IPS DF 4.7 (cell line): ENCODE results near the gene TSPAN11.

Experiments
- DNase-seq: peaks from one replicate; pipeline ENCODE4 v3.0.0-alpha.2; 2013; ENCODE audit warnings: low spot score; ENCODE audit errors: extremely low read depth

The TSPAN11 gene

GRCh38 chr12:30959110-30959710 is 32.7 kb downstream of the TSPAN11 start:
- DNase-seq: no peak

GRCh38 chr12:30959778-30960177 is 33.2 kb downstream of the TSPAN11 start:
- DNase-seq: no peak

GRCh38 chr12:30961030-30961429 is 34.5 kb downstream of the TSPAN11 start:
- DNase-seq: no peak

GRCh38 chr12:30962047-30962446 is 35.5 kb downstream of the TSPAN11 start:
- DNase-seq: no peak

GRCh38 chr12:30963709-30964564 is 37.4 kb downstream of the TSPAN11 start:
- no peak for DNase-seq

GRCh38 chr12:30964896-30965612 is 38.5 kb downstream of the TSPAN11 start:
- no peak for DNase-seq

GRCh38 chr12:30965613-30965985 is 39.1 kb downstream of the TSPAN11 start:
- DNase-seq: no peak

GRCh38 chr12:30967026-30967425 is 40.5 kb downstream of the TSPAN11 start:
- DNase-seq: no peak

- no peak for DNase-seq
Measured at GRCh38 chr12:30968211-30968610, 41.7 kb downstream of the TSPAN11 start.

GRCh38 chr12:30969006-30969405 is 42.5 kb downstream of the TSPAN11 start:
- DNase-seq: no peak

GRCh38 chr12:30969606-30970395 is 43.3 kb downstream of the TSPAN11 start:
- DNase-seq: no peak

- no peak for DNase-seq
Measured at GRCh38 chr12:30970559-30971197, 44.1 kb downstream of the TSPAN11 start.

- DNase-seq: no peak
Measured at GRCh38 chr12:30972035-30972434, 45.5 kb downstream of the TSPAN11 start.

- no peak for DNase-seq
Measured at GRCh38 chr12:30973175-30973574, 46.6 kb downstream of the TSPAN11 start.

- DNase-seq: no peak
Measured at GRCh38 chr12:30973830-30974229, 47.3 kb downstream of the TSPAN11 start.

- DNase-seq: no peak
Measured at GRCh38 chr12:30974746-30975500, 48.4 kb downstream of the TSPAN11 start.

GRCh38 chr12:30975581-30975980 is 49.0 kb downstream of the TSPAN11 start:
- DNase-seq: no peak

GRCh38 chr12:30976206-30976605 is 49.7 kb downstream of the TSPAN11 start:
- DNase-seq: no peak

- no peak for DNase-seq
Measured at GRCh38 chr12:30977124-30977523, 50.6 kb downstream of the TSPAN11 start.
